HS-27A (cell line): ENCODE data around the gene NCEH1.

Experiments used
- DNase-seq: peaks from one replicate; pipeline ENCODE4 v3.0.0-alpha.2; 2012; ENCODE audit warnings: low read depth, missing footprints

NCEH1 gene

DNA sequence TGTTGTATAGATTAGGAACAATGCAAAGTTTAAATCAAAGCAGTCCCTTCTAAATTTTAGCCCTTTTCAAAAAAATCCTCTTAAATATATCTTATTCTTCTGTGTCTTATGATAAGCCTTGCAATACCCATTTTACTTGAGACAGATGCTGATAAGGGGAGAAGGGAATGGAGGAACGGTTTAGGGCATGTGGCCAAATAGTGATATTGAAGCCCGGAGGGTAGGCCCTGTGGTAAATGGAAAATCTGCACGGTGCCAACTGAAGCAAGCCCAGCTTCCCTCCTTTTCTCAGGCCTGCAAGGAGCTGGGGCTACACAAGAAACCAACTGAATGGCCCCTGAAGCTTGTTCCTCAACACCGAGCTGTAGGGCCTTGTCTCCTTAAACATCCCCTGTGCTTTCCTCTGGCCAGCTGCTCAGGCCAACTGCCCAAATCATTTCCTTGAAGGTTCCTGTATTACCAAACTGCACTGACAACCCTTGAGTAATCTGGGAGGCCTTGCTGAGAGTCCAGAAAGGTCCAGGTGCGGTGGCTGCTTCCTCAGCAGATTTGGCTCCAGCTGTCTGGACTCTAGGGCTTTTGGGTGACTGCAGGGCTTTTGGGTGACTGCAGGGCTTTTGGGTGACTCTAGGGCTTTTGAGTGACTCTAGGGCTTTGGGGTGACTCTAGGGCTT is 67.2 kb downstream of the NCEH1 start:
- DNase-seq, result no peak

DNA sequence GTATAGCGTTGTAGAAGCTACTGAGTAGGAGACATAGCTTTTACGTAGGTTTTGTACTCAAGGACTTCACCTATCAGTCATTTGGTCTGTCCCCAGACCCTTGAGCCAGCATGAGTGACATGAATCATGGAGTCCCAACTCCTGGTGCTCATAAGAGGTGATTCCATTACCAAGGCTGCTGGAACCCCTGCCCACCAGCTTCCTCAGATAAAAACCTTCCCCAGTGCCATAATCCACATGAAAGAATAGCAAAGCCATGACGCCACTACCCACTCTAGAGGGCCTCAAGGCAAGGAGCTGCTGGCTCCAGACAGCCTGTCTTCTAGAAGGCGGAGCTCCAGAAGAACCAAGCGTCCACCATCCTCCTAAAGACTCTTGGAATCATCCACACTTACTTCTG is 69.6 kb downstream of the NCEH1 start:
- no peak for DNase-seq

DNA sequence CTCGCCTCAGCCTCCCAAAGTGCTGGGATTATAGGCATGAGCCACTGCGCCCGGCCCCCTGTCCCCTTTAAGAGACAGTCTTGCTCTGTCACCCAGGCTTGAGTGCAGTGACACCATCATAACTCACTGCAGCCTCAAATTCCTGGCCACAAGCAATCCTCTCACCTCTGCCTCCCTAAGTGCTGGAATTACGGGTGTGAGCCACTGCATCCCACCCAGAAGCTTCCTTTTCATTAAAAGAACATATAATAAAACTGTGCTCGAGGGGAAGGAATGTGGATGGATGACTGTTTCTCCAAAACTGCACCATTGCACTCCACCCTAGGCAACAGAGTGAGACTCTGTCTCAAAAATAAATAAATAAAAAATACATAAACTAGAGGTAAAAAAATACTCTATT is 70.1 kb downstream of the NCEH1 start:
- DNase-seq, result no peak

DNA sequence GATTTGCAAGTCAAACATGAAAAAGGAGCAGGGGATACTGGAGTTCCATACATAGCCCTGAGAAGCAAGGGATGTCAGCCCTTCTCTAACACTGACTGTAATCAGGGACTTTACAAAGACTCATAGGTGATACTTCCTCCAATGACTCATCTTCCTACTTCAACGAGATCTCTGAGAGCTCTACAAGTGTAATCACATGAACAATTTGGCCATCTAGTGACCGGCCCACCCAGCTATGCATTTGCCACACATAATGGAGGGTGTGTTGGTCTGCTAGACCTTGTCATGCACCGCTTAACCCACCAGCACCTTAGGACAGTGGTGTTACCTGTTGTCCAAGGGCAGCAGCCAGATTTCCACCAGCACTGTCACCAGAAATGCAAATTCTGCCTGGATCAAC is 75.3 kb downstream of the NCEH1 start:
- DNase-seq, result no peak

DNA sequence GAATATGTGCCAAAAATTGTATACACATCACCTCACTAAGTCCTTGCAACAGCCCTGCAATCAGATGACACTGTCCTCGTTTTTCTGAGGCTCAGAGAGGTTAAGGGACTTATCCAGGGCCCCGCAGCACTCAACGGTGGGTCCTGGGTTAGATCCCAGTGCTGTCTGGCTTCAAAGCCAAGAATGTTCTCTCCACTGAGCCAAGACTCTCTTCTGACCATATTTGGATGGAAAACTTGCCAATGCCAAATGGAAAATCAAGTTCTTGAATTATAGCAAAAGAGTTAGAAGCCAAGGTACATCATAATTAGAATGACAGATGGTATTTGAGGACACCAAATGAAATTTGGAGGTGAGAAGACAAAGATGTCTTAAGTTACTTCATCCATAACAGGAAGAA is 75.9 kb downstream of the NCEH1 start:
- no peak for DNase-seq

DNA sequence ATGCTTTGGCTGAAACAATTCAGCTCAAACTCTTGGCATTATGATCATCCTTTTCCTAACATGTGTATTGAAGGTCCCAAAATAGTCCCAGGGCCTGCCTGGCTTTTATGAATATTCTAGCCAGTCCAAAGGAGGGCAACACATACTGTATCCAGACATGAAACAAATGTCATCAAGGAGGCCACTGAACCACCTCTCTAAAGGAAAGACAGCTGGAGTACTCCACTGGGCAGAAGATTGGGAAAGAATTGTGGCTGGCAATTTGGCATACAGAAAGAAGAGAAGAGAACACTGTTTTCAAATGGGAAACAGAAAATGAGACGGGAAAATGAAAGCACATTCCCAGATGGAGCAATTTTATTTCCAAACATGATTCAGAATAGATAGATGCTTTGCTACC is 80.6 kb downstream of the NCEH1 start:
- no peak for DNase-seq

DNA sequence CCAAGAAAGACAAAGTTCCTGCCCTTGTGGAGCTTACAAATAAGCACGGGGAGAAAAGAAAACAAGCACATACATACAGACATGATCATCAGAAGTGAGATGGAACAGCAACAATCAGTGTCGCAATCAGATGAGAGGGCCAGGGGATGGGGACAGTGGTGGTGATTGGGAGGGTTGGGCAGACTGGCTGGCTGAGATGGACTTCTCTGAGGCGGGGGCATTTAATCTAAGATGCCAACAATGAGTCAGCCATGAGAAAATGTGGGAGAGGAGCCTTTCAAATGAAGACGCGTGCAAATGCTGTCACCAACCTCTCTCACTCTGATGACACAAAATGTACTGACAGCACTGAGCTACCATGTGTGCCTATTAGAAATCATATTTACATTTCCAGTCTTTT is 81.4 kb downstream of the NCEH1 start:
- DNase-seq, result no peak

DNA sequence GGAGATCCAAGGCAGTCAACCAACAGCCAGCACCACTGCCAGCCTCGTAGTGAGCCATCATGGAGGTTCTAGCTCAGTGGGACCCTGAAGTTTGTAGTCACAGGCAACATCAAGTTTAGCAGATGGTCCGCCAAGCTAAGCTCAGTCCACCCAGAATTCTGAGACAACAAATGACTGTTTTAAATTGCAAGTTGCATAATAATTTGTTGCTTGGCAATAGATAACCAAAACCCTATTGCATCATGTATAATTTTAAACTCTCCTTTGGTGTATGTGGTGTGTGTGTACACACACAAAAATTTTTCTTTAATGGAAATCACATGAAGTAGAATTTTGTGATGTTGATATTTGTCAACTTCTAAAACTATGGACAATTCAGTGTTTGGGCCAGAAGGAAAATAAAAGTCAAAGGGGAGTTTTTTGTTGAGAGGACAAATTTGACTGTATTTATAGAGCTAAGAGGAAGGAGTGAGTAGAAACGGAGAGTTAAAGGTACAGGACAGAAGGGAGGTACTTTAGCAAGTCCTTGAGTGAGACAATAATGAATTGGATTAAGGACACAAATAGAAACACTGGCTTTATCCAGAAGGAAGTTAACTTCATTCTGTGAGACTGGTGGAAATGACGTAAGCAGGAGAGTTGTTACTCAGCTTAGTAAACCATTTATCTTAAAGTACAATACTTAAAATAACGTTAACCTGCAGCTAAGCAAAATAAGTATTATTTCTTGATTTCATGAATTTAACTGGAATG is 83.6 kb downstream of the NCEH1 start:
- DNase-seq, result no peak

DNA sequence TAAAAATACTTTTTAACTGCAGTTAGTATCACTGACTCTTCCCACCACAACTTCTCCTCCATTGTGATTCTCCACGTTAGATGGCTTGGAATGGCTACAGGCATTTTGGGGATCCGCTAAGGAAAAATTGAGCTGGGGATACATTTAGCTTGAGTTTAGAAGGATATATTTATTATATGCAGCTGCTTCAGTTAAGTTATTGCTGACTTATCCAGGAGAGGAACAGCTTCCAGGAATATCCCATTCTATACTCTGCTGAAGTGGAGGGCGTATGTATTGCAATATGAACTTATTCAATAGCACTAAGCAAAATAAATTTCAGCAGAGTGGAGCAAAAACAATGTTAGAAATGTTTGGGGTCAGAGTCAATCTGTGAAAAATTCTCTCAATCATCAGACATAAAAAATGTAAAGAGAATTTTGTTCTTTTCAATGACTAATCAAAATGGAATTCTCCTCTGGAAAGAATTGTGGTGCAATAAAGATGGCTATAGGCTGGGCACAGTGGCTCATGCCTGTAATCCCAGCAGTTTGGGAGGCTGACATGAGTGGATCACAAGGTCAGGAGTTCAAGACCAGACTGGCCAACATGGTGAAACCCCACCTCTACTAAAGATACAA is 84.7 kb downstream of the NCEH1 start:
- peak; percentile 71 for DNase-seq

DNA sequence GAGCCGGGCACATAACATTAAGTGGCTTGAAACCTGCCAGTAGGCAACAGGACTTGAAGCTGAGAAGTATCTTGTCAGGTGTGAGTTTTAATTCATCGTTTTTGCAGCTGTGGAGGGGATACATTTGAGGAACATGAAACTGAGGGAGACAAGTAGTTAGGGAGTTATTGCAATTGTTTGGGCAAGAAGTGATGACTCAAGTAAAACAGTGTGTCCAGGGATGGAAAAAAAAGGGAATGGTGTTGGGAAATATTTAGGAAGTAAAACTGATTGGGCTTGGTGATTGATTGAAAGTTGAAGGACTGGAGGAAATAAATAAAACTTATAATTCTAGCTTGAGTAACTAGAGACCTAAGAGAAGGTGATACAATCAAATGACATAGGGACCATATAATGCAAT is 85.5 kb downstream of the NCEH1 start:
- no peak for DNase-seq

DNA sequence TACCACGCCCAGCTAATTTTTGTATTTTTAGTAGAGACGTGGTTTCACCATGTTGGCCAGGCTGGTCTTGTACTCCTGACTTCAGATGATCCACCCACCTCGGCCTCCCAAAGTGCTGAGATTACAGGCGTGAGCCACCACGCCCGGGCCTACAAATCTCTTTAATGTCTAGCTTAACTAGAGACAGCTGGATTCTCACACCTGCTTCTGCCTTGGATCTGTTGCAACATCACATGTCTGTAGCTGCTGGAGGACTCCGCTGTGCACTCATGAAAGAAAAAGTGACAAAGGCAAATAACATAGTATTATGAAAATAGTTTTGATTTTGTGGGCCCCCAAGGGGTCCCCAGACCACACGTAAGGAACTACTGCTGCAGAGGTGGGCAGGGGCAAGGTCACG is 85.9 kb downstream of the NCEH1 start:
- DNase-seq, result no peak

DNA sequence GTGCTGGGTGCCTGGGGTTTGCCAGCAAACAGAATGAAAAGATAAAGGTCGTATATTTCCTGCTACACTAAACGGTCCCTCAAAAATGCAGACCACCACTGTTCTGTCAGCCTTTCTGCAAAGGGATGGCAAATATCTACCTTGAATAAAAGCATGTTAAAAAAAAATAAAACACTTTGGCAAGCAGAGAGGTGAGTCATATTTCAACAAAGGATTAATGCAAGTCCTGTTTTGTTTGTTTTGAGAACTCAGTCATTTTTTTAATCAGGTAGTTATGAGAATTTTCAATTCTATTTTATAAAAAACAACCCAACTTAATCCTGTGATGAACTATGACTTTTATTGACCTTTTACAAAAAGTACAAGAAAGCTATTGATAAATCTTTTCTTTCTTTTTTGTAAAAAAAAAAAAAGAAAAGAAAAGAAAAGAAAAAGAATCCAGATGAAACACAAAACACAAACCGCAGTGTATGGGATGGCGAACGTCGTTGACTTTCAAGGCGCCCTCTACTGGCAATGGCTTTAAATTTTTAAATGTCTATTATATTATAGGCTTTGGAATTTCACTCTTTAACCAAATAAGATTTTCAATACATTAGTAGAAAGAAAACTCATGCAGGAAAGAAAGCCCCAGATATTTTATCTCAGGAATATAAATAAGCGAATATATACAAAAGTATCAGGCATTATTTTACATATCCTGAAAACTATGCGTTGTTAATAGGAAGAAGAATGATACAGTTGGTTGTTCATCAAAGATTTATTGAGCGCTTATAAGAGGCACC is 87.8 kb downstream of the NCEH1 start:
- no peak for DNase-seq

DNA sequence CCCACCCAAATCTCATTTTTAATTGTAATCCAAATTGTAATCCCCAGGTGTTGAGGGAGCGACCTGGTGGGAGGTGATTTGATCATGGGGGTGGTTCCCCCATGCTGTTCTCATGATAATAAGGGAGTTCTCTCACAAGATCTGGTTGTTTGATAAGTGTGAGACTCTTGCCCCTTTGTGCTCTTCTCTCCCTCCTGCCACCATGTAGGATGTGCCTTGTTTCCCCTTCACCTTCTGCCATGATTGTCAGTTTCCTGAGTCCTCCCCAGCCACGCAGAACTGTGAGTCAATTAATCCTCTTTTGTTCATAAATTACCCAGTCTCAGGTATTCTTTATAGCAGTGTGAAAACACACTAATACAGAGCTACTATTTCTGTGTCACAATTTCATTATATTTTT is 88.7 kb downstream of the NCEH1 start:
- DNase-seq, result no peak

DNA sequence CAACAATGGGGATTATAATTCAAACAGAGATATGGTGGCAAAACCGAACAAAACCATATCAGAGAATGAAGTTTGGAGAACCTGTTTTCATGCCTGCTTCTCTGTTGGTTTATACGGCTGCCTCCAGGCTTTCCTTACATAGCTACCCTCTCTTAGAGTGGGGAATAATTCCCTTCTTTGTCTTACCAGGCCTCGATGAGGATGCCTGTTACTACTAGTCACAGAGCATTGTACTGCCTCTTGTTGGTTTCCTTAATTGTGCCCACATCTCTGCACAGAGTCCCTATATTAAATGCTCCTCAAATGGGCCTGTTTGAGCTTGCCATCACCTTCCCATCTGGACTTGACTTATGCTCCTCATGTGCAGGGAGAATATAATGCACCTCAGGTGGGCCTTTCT is 92.9 kb downstream of the NCEH1 start:
- DNase-seq, result no peak

DNA sequence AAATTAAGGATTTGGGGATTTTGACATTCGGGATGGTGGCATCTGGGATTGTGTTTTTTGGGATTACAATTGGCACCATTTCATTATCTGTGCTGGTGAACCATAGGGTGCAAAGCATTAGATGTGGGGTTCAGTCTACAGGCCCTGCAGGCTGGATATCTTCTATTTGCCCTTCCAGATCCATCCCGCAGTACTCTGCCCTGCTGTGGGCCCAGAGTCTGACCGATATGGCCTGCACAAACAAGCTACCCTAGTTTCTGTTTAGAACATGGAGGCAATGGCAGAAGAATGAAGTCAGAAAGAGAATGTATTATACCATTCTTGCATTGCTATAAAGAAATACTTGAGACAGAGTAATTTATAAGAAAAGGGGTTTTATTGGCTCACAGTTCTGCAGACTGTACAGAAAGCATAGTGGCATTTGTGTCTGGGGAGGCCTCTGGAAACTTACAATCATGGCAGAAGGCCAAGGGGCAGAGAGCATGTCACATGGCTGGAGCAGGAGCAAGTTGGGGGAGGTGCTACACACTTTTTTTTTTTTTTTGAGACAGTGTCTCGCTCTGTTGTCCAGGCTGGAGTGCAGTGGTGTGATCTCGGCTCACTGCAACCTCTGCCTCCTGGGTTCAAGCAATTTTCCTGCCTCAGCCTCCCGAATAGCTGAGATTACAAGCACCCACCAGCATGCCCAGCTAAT is 93.7 kb downstream of the NCEH1 start:
- DNase-seq, result no peak

DNA sequence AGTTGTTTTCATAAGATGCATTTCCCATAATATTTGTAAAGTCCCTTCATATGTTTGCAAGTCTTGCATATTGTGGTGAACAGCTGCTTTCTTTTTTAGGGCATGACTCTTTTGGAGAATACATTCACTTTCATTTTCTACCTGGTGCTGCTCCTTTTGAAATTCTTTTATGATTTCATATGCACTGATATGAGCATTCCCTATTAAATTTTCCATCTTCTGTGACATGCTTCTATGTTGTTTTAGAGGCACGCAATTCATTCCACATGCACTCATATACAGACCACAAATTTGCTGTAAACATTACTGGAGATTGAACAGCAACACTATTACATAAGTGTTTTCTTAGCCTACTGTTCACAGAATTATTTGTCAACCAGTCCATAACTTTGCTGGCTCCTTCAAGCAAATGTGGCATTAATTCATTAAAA is 94.8 kb downstream of the NCEH1 start:
- DNase-seq, result no peak

DNA sequence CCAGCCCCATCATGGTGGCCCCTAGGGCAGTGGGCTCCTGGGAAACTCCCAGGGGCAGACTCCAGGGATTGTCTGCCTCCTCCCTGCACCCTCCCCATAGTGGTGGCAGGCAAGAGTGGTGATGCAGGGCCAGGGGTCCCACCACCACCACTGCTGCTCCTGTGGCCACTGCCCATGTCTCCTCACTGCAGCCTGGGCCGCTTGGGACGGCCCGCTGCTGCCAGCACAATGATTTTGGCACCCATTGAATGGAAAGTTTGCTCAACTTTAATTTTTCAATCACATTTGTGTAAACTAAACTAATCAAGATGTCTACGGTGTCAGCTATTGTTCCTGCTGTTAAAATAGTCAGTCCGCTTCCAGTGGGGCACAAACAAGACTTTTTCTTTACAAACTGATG is 95.6 kb downstream of the NCEH1 start:
- DNase-seq, result no peak

DNA sequence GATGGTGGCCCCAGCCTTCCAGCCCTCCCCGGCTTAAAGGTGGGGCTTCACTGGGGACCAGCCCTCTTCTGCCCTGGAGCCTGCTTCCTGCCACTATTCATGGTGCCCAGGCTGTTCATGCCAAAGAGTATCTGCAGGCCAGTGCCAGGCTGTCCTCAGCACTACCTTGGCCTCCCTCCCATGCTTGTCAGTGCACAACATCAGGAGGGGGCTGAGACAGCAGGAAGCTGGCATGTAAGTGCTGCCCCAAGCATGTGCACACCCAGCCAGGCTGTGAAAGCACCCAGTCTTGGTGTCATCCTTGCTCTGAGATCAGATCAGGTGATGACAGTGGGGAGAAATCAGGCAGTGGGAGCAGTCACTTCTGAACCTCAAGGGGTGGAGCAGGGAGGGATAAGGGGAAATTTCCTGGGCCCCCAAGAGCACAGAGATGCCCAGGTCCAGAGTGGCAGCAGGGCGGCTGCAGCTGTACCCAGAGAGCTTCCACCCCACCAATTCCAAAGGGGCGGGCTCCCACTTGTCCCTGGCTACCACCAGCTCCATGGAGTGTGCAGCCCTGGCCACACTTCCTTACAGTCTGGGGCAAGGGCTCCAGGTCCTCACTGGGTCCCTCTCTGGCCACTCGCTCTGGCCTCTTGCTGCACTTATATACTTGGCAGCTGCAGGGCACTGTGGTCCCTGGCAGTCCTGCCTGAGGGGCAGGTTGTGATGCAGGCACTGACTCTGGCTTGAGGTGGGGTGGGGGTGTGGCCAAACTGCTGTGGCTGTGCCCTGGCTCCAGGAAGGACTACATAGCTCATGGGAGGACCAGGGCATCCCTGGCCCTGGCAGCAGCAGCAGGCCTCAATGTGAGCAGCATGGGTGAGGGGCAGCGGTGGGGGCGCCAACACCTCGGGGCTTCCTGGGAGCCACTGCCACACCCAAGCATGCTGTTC is 96.3 kb downstream of the NCEH1 start:
- no peak for DNase-seq

DNA sequence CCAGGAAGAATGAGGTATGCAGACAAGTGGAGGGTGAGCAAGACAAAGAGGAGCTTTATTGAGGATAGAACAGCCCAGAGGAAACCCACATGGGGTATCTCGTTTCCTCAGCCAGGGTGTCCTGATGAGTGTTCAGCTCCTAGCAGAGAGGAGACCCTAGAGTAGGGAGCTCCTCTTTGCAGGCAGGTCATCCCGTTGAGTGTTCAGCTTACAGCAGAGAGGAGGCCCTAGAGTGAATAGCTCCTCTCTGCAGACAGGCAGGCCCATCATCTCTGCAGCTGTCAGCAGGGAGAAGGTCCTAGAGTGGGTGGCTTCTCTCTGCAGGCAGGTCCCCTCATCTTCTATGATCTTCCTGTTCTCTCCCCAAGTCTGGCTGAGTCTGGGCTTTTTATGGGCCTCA is 97.0 kb downstream of the NCEH1 start:
- no peak for DNase-seq

DNA sequence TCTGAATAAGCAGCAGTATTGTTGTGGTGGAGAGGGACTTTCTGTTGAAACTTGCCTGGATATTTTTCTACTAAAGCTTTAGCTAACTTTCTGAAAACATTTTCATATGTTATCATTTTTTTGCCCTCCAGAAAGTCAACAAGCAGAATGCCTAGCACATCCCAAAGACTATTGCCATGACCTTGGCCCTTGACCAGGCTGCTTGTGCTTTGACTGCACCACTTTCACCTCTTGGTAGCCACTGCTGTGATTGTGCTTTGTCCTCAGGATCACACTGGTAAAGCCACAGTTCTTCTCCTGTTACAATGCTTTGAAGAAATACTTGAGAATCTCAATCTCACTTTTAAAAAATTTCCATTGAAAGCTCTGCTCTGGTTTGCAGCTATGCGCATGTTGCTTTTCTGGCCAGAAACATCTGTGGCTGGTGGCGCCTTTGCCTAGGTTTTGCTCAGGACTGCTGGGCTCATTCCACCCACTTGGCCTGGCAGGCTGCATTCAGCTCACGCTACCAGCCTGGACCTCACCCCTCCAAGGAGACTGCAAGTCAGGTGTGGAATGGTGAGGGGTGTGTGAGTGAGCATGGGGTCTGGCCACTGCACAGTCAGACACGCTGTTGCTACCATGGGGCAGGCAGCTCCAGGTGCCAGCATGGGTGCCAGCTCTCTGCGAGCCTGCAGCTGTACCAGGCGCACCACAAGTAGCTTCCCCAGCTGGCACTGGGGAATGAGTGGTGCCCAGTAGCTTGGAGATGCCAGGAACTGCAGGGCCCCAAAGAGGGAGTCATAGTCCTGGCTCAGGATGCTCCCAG is 97.8 kb downstream of the NCEH1 start:
- DNase-seq, result no peak
